COLO668 (cell line): ENCODE data around the gene RPL22.

ENCODE experiments used
- DNase-seq: peaks from one replicate; lab custom pipeline; 2025; ENCODE audit not compliant: unreplicated experiment; lab: John Stamatoyannopoulos, UW

Gene RPL22

DNA sequence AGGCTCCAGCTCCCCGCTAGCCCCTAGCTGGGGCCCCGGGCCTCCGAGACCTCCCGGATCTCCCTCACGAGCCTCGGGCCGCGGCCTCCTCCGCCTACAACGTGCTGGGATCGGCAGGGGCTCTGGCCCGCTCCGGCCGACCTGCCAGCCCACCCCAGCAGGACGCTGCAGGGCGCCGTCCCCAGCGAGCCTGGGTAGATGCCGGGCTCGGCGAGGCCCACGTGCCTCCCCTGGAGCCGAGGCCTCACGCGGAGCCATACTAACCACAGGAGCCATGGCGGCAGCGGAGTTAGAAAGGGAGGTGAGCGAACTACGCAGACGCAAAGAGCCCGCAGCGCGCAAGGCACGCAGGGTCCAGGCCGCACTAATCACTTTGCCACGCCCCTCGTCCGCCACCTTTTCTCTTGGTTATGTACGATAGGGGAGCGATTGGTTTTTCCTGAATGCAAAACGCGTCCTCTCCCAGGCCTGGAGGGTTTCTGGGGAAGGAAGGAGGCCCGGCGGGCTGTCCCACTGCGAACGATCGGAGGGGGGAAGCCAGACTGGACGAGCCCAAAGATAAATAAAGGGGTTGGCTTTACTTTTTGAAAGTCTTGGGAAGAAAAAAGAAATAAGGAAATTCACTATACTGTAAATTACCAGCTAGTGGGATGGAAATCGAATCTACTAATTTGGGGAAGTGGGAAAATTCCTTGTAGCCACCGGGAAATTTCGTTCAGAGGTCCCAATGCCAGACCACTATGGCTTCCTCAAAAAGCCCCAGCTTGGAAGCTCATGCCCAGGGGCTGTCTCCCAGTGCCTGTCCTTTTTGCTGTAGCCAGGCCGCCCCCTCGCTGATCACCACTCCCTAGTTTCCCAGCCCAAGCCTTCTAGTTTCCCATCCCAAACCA, at the start of gene RPL22:
Gene RPL22 (minus strand): TSS at position 298 of the 890 bp plus-strand sequence. CDS start 22 bp downstream, at position 276.
- DNase-seq: peak; percentile 100

DNA sequence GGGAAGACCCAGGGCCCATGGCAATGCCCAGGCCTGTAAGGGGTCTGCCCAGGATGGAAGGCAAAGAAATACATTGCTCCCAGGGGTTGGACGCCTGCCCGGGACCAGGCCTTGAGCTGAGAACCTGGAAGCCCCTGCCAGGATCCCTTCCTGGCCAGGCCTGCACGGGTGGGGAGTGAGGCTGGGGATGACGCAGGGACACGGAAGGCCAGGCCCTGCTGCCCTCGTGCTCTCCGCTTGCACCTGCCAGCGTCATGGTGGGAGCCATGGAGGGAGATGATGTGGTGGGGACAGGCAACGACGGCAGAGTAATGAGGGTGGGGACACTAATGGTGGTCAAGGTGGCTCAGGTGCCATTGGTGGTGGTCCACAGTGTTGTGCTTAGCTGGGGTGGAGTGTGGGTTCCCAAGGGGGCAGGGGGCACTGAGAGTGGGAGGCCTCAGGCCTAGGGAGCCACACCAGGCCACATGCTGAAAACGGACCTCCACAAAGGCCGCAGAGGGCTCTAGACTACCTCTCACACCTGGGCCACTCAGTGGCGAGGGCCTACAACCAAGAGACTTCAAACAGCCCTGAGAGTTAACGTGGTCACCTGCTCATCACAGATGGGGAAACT, 48.9 kb upstream of the RPL22 start:
- DNase-seq: no peak

DNA sequence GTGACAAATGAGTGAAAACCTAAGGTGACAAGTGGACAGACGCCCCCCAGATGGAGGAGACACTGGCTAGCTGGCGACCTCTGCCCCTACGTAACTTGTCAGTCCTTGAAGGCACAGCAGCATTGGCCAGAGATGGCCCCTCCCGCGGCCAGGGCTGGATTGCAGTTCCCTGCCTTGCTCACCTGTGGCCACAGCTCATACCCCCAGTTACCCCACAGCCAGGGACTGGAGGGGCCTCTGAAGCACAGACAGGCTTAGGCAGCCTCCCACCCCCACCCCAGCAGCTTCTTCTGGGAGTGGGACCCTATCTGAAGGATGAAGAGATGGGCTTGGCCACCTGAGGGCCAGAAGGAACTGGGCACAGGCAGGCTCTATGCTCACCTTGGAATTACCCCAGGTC, 48.3 kb upstream of the RPL22 start:
- no peak for DNase-seq

DNA sequence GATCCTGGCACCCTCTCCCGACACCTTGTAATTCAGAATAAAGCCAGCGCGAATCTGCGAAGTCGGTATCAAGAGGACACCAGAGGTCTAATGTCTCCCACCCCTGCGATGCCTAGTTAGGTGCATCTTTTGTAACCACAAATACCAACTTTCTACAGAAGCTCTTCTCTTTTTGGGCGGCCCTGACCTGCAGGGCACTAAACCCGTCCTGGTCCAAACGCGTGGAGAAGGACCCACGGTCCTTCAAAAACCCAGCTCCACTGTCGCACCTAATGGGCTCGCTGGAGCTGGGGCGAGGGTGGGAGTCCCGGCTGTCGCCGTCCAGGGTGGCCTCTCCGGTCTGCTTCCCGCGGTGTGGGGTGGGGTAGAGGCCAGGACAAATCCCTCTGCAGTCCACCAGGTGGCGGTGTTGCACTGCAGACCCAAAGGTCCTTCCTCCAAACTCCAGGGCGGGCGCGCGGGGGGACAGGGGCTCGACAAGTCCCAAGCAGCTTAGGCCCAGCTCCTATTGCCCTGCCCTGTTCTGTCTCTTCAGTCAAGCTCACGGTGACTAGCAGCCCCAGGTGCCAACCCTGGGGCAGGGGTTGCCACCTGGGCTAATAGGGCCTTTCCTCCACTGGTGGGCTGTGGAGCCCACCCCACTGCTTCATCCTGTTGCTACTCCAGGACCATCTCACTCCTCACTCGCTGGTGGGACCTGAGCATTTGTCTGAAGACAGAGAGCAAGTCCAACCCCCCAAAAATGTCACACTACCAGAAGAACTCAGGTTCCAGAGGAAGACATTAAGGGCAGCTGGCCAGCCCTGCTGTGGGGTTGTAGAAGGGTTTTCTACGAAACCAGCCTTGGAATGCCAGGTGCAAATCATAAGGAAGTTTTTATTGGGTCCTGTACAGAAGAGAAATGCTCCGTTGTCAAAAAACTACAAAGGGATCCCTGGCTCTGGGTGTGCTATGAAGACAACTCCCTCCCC, 47.4 kb upstream of the RPL22 start:
- peak; percentile 94 for DNase-seq

DNA sequence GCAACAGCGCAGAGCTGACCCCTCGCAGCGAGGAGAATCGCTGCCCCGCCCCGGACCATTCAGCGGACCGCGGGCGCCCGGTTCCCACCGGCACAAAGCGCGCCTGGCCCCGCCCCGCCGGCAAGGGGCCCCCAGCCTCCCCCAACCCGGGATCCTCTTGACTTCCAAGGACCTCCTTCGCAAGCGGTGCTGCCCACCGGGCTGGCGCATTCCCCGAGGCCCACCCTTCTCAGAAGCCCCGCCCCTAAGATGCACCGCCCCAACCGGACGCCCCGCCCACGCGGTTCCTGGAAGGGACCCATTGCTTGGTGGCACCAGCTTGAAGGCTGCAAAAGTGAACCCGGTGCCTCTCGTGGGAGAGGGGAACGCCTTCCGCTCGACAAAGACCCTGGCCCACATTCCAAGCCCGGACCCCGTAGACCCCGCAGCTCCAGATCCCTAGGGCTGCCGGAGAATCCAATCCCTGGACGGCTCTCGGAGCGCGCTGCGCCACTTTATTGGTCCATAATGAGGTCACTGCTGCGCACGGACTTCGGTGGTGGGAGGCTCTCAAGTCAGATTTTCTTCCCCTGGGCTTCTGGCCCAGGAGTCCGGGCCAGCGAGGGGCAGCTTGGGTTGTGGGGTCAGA, 46.6 kb upstream of the RPL22 start:
- peak; percentile 72 for DNase-seq

DNA sequence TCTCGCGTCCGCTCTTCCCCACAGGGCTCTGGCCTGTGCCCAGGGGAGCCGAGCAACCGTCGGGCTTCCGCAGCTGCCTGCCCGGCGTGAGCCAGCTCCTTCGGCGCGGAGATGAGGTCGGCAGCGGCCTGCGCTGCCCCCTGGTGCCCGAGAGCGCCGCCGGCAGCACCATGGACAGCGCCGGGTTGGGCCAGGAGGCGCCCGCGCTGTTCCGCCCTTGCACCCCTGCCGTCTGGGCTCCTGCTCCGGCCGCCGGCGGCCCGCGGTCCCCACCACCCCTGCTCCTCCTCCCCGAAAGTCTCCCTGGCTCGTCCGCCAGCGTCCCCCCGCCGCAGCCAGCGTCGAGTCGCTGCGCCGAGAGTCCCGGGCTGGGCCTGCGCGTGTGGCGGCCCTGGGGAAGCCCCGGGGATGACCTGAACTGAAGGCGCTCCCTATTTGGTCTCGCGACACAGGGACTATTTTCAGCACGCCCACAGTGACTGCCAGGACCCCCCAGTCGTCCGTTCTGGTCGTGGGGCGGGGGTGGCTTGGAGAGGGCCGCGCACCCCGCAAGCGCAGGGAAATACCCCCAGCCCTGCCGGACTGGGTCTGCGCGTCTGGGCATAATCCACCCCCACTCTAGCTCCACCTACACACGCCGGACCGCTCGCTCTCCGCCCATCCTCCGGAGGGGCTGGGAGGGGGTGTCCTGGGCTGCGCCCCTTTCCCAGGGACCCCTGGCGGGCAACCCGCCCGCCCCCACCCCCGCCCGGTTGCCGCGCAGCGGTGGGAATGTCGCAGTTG, 45.9 kb upstream of the RPL22 start:
- peak; percentile 96 for DNase-seq

DNA sequence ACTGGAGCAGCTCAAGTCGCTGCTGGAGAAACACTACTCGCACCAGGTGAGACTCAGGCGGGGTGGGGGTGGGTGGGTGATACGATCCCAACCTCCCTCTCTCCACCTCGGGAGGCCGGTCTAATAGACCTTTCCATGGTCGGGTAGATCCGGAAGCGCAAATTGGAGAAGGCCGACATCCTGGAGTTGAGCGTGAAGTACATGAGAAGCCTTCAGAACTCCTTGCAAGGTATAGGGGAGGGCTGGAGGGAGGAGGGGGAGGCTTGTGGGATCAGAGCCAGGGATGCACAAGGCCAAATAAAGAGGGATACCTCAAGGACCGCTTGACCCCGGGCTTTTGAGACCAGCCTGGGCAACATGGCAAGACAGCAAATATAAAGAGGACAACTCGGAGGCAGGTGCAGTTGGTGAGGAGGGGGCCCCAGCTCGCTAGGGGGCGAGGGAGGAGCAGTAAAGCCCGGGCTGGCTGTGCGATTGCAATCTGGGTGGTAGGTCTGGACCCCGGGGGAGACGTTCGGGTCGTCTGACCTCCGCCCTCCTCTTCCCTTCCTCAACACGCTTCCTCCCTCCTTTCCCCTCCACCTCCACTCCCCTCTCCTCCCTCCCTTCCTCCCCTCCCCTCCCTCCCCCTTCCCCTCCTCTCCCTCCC, 45.1 kb upstream of the RPL22 start:
- no peak for DNase-seq

DNA sequence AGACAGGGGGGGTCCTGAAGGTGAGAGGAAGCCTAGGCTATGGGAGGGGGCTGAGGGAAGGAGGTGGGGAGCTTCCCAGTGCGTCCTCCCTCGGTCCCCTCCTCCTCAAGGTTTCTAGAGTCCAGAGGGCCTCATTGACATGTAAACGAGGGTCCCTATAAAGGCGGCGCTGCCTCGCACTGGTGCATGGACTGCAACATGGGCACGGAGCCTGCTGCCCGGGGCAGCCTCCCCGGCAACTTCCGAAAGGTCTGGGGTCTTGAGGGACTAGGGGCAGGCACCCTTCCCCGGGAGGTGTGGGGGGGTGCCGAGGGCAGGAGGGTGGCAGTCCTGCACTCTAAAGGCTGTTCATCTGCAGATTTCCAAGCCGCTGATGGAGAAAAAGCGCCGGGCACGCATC, 44.6 kb upstream of the RPL22 start, which contains the start of gene HES3:
Gene HES3 (plus strand): TSS at position 187 of the 400 bp plus-strand sequence. CDS start 187 bp downstream, at position 374.
- DNase-seq: no peak

DNA sequence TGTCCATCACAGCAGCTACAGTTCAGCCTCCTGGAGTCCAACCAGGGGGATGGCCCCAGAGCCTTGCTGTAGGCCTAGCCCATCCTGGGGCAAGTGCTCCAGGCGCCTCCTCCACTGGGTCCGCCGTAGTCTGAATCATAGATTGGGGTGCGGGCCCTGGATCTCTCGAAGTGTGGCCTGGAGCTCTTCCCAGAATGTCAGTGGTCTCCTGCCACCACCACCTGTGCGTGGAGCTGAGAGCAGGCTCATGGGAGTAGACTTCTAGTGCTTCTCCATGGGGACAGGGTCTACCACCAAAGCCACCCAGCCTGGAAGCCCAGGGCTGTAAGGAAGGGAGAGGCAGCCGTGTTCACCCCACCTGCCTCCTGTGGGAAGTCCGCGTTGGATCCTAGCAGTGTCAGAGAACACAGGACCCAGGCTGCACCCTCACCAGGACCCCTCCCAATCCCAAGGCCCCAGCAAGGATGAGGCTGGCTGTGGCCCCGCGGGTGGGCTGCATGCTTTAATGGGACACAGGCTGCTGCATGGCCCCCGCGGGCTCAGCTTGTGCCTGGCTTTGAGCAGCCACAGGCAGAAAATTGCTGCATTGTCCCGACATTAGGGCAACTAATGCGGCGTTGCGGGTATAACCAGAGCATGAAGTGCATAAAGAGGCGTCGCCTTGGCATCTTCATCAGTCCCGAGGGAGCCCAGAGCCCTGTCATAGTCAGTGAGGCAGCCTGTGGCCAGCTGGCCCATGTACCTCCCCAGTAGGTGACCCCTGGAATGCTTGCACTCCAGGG, 43.8 kb upstream of the RPL22 start:
- no peak for DNase-seq

DNA sequence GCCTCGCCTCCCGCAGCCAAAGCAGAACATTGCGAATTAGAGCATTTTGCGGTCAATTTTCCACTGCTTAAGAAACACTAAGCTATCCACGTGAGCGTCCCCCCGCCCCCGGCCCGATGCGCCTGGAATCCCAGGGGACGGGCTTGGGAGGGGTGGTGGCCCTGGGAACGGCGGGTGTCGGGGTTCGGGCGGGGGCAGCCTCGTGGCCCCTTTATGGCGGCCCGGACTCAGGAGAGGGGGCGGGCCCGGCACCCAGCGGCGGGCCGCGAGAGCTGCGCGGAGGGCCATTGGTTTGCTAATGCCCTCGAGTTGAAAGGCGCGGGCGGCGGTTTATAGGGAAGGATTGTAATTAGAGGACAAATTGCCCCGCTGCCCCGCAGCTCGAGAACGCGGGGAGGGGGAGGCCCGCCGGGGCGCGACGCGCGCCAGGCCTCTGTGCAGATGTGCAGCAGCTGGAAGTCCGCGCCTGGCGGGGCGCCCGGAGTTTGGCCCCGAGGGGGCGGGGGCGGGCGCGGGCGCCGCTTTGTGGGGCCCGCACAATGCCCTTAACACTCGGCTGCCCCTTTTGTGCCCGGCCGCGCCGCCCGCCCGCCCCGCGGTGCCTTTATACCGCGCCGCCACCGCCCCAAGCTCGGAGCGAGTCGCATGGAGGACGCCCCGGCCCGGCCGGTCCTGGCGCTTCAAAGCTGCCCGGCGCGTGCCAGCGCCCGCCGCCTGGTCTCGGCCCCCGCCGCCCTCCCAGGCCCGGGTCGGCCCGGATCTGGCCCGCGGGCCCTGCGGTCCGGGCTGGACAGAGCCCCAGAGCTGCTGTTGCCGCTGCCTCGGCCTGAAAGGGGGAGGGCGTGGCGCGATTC, 42.7 kb upstream of the RPL22 start:
- DNase-seq: peak; percentile 56

DNA sequence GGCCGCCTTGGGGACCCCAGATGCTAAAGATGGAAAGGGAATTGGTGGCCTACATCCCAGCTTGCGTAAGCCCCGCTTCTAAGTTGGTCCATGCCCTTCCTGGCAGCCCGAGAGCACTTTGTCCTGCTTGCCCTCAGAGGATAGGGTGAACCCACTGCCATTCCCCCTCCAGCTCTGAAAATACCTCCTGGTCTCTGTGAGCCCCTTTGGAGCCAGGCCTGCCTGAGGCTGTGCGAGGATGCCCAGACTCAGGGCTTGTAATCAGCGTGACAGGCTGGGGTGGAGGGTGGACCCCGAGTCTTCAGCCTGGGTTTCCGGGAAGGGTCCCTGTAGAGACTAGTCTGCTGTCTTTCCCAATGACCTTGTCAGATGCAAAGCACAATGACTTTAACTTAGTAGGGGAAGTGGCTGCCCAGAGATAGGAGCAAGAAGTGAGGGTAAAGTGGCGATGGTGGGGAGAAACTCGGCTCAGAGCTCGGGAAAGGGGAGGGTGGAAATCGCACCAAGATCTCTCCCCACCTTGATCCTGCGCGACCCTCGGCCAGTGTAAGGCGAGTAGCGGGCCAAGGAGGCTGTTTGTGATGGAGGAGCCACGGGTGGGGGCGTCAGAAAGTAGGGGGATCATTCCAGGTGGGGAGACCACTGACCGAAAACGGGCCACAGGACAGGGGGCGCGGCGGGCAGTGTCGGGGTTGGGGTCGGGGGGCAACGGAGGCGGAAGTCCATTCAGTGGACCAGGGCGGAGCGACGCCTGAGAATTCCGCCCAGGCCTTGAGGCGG, 41.9 kb upstream of the RPL22 start:
- DNase-seq: no peak

DNA sequence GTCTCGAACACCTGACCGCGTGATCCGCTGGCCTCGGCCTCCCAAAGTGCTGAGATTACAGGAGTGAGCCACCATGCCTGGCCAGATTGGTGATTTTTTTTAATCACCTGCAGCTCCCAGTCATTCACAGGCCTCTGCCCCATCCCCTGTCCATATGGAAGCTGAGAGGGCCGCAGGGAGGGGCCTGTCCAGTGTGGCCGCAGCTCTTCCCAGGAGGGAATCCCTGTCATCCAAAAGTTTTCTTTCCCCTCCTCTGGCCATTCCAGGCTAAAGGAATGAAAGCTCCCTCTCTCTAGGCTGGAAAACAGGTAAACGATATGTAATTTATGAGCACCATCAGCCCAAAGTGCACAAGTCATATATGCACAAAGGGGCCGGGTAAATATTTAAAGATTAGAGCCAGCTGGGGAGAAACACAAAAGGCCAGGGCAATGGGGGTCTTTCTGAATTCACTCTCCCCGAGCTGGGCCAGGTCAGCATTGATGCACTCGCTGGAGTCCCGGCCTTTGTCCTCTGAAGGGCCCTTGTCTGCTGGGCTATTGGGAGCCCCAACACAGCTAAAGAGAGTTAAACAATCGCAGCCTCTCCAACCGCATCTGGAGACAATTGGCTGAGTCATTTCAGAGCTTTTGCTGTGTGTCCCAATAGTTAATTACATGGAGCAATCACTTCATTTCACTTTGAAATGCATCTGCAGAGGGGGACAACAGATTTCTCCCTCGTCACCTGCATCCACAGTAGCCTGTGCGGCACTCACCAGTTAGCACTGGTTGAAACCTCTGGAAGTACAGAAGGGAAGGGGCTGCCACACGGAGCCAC, 40.8 kb upstream of the RPL22 start:
- DNase-seq: peak; percentile 78

DNA sequence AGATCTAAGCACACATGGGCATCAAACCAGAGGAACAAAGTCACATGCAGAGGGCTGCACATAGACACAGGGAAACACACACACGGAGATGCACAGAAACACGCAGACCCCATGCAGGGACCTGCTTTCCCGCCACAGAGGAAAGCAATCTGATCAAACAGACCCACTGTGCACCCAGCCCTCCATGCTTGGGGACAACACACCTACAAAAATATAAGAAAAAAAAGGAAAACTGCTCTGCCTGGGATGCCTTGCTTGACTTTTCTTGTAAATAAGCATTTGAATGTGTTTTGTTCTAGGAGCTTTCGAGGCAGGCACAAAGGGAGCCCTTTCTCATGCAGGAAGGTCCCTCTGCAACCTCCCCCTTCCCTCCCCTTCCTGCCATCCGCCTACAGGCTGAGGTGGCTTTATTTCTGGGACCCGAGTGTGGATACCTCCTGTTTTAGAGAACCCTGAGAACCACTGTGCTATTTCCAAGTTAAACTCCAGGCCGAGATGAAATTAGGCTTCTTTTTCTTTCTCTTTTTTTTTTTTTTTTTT, 39.9 kb upstream of the RPL22 start:
- no peak for DNase-seq

DNA sequence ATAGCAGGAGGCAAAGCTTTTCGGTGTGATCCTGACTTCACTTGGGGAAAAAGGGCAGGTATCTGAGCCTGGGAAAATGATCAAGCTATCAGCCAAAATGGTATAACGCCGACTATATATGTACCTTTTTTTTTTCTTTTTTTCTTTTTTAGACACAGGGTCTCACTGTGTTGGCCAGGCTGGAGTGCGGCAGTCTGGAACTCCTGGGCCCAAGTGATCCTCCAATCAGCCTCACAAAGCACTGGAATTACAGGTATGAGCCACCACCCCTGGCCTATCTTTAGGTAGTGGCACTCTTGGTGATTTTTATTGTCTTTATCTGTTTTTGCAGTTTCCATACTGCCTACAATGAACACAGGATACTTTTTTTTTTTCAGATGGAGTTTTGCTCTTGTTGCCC, 37.7 kb upstream of the RPL22 start:
- DNase-seq: no peak

DNA sequence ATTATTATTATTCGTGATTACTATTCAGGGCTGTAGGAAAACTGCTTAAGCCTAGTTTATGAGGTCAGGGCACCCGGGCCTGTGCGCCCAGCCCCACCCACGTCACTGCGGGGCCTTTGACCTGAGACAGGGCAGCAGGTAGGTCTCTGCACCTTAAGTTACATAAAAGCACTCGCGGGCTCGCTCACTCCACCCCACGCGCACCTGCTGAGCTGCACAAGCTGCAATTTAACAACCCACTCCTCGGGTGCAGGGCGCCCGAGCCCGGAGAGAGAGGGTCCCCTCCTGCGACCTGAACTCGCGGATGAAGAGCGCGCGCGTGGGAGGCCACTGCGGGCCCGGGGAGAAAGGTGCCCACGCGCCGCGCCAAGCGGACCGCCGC, 35.9 kb upstream of the RPL22 start:
- peak; percentile 74 for DNase-seq
